K562 (cell line): ENCODE data around the gene SMIM41. TPM values are rescaled to one million over a fixed set of nuclear protein-coding genes. Genes with fewer than 3 reads are reported as not detected.

Experiments
- PHF8 ChIP-seq: fragments of 200-600 bp; sonication (generic); IDR thresholded peaks from 2 replicates; pipeline ENCODE4 v1.6.1; 2012; ENCODE audit warnings: mixed run types, mild to moderate bottlenecking, inconsistent platforms, low read length, moderate library complexity, borderline replicate concordance
- TCF3 ChIP-seq: sonication (generic); formaldehyde crosslinking; IDR thresholded peaks from 2 replicates; pipeline ENCODE4 v1.4.0; 2020; ENCODE audit warnings: mild to moderate bottlenecking, missing genetic modification reagents
- TEAD1 ChIP-seq, 2 experiments: fragments of 450-650 bp in 1 of 2; sonication (generic) in 1 of 2; formaldehyde crosslinking; IDR thresholded peaks; 2 replicates each; pipeline versions ENCODE4 v1.4.0 to v1.8.0; 2020 to 2022; ENCODE audit warnings: mild to moderate bottlenecking in 2 of 2, missing genetic modification reagents in 1 of 2
- ZFX ChIP-seq: sonication (generic); formaldehyde crosslinking; IDR thresholded peaks from 2 replicates; pipeline ENCODE4 v1.8.0; 2022; ENCODE audit warnings: mild to moderate bottlenecking, missing genetic modification reagents, moderate library complexity
- ZNF830 ChIP-seq: fragments of 250-450 bp; sonication (Bioruptor Pico); IDR thresholded peaks from 2 replicates; pipeline ENCODE4 v1.5.0; 2021; ENCODE audit warnings: mild to moderate bottlenecking
- polyA plus RNA-seq, 8 experiments: library from polyadenylated mRNA; depleted of rRNA in 4 of 8; stranded (reverse) in 5 of 8; unstranded in 3 of 8; fragments of >200 nt; fragmentation: Nextera tagmentation in 2 of 8; fragmentation: Illumina TruSeq in 1 of 8; extraction: Ambion mirVana in 2 of 8; extraction: Trizol in 1 of 8; gene quantifications; 2 replicates each; pipeline versions ENCODE4 v1.2.1 to v1.2.3, GENCODE V29; 2011 to 2014; ENCODE audit warnings: inconsistent platforms in 1 of 8, missing spikeins in 1 of 8
- total RNA-seq, 7 experiments: library from RNA; depleted of rRNA in 6 of 7; stranded (reverse); fragments of >200 nt in 6 of 7; fragmentation: Illumina TruSeq in 2 of 7; extraction: Trizol in 2 of 7; gene quantifications; 2 replicates each; pipeline versions ENCODE4 v1.2.1 to v1.2.3, GENCODE V29; 2011 to 2021; ENCODE audit warnings: low replicate concordance in 1 of 7
- TF ChIP-seq, protein P1 (sequence below): fragments of 250-450 bp; sonication (Bioruptor Pico); IDR thresholded peaks from 2 replicates; pipeline ENCODE4 v1.4.0; 2020; ENCODE audit warnings: mild to moderate bottlenecking, moderate library complexity, borderline replicate concordance
- TF ChIP-seq, protein P2 (sequence below), 2 experiments: fragments of 450-650 bp in 1 of 2; sonication (generic) in 1 of 2; formaldehyde crosslinking in 1 of 2; IDR thresholded peaks; 2 replicates each; pipeline versions ENCODE4 v1.7.1 to v1.9.0; 2016 to 2022; ENCODE audit warnings: inconsistent platforms in 1 of 2, mild to moderate bottlenecking in 1 of 2, missing genetic modification reagents in 1 of 2
- TF ChIP-seq, protein P3 (sequence below): fragments of 200-400 bp; formaldehyde crosslinking; IDR thresholded peaks from 2 replicates; pipeline ENCODE4 v1.6.1; 2017; ENCODE audit warnings: mild to moderate bottlenecking, low read depth, low read length, moderate library complexity

The SMIM41 gene
- total and polyA plus RNA-seq, 9 of the 15 experiments (the other 6 are each of a cell fraction or from before 2014, with no cell fraction given), result not detected

DNA sequence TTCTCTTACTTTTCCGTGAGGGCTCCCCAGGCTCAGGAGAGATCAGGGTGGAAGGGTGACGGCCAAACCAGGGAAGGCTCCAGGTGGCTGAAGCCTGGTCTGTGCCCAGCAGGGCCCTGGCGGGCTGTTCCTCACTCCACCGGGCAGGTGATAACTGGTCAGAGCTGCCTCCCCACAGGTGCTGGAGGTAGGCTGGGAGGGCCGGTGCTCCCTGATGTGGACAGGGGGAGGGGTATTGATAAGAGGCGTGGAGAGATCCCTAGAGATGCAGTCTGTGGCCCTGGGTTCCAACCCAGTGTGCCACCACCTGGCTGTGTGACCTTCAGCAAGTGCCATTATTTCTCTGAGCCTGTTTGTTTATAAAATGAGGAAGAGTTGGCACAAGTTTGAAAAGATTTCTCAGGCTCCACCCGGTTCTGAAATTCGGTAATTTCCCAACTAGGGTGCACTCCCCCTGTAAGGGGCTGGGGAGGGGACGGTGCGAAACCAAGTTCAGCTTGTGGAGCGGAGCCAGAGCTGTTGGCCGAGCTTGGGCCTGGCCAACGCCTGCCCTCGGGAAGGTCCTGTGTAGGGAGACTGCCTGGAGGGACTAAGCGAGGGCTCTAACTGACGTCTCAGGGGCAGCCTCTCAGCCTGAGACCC, 29.3 kb upstream of the SMIM41 start (continued):
- no peak for TF ChIP-seq TCF3 (CRISPR knock-in tag)
- no peak for TF ChIP-seq ZFX (CRISPR knock-in tag)
- TF ChIP-seq, protein P1, sequence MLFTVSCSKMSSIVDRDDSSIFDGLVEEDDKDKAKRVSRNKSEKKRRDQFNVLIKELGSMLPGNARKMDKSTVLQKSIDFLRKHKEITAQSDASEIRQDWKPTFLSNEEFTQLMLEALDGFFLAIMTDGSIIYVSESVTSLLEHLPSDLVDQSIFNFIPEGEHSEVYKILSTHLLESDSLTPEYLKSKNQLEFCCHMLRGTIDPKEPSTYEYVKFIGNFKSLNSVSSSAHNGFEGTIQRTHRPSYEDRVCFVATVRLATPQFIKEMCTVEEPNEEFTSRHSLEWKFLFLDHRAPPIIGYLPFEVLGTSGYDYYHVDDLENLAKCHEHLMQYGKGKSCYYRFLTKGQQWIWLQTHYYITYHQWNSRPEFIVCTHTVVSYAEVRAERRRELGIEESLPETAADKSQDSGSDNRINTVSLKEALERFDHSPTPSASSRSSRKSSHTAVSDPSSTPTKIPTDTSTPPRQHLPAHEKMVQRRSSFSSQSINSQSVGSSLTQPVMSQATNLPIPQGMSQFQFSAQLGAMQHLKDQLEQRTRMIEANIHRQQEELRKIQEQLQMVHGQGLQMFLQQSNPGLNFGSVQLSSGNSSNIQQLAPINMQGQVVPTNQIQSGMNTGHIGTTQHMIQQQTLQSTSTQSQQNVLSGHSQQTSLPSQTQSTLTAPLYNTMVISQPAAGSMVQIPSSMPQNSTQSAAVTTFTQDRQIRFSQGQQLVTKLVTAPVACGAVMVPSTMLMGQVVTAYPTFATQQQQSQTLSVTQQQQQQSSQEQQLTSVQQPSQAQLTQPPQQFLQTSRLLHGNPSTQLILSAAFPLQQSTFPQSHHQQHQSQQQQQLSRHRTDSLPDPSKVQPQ (CRISPR knock-in tag), result no peak
- TF ChIP-seq, protein P2, sequence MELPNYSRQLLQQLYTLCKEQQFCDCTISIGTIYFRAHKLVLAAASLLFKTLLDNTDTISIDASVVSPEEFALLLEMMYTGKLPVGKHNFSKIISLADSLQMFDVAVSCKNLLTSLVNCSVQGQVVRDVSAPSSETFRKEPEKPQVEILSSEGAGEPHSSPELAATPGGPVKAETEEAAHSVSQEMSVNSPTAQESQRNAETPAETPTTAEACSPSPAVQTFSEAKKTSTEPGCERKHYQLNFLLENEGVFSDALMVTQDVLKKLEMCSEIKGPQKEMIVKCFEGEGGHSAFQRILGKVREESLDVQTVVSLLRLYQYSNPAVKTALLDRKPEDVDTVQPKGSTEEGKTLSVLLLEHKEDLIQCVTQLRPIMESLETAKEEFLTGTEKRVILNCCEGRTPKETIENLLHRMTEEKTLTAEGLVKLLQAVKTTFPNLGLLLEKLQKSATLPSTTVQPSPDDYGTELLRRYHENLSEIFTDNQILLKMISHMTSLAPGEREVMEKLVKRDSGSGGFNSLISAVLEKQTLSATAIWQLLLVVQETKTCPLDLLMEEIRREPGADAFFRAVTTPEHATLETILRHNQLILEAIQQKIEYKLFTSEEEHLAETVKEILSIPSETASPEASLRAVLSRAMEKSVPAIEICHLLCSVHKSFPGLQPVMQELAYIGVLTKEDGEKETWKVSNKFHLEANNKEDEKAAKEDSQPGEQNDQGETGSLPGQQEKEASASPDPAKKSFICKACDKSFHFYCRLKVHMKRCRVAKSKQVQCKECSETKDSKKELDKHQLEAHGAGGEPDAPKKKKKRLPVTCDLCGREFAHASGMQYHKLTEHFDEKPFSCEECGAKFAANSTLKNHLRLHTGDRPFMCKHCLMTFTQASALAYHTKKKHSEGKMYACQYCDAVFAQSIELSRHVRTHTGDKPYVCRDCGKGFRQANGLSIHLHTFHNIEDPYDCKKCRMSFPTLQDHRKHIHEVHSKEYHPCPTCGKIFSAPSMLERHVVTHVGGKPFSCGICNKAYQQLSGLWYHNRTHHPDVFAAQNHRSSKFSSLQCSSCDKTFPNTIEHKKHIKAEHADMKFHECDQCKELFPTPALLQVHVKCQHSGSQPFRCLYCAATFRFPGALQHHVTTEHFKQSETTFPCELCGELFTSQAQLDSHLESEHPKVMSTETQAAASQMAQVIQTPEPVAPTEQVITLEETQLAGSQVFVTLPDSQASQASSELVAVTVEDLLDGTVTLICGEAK (IDR thresholded peaks at IDR 0.05), result peak; percentile 58; the same call in 1 of the 2 replicates
- TF ChIP-seq, protein P2 (CRISPR knock-in tag; IDR thresholded peaks at IDR 0.05), result no peak
- TF ChIP-seq TEAD1 (CRISPR knock-in tag; IDR thresholded peaks at IDR 0.05), result 0 out of 4 replicates have a peak, but pooled peaks of 1 of the 2 experiments have one; percentile 26
- TF ChIP-seq, protein P3, sequence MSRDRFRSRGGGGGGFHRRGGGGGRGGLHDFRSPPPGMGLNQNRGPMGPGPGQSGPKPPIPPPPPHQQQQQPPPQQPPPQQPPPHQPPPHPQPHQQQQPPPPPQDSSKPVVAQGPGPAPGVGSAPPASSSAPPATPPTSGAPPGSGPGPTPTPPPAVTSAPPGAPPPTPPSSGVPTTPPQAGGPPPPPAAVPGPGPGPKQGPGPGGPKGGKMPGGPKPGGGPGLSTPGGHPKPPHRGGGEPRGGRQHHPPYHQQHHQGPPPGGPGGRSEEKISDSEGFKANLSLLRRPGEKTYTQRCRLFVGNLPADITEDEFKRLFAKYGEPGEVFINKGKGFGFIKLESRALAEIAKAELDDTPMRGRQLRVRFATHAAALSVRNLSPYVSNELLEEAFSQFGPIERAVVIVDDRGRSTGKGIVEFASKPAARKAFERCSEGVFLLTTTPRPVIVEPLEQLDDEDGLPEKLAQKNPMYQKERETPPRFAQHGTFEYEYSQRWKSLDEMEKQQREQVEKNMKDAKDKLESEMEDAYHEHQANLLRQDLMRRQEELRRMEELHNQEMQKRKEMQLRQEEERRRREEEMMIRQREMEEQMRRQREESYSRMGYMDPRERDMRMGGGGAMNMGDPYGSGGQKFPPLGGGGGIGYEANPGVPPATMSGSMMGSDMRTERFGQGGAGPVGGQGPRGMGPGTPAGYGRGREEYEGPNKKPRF, result no peak
- no peak for TF ChIP-seq PHF8
- no peak for TF ChIP-seq ZNF830
